Nephron (organoid): ENCODE results near the gene IL17RD.

Experiments used
- H3K27ac Mint-ChIP-seq, 3 experiments: 2 replicates each; pipeline ENCODE4 v1.8.0; 2020; ENCODE audit warnings: mixed read lengths in 3 of 3, mild to moderate bottlenecking in 2 of 3, moderate library complexity in 1 of 3
- H3K27me3 Mint-ChIP-seq: 2 replicates; pipeline ENCODE4 v1.8.0; 2021; ENCODE audit warnings: low read depth, mild to moderate bottlenecking, moderate library complexity, mixed read lengths
- H3K36me3 Mint-ChIP-seq: 2 replicates; pipeline ENCODE4 v1.8.0; 2020; ENCODE audit warnings: low read depth, mixed read lengths
- H3K4me1 Mint-ChIP-seq: 2 replicates; pipeline ENCODE4 v1.8.0; 2020; ENCODE audit warnings: mixed read lengths
- H3K4me3 Mint-ChIP-seq, 3 experiments: 2 replicates each; pipeline ENCODE4 v1.8.0; 2020; ENCODE audit warnings: mild to moderate bottlenecking in 3 of 3, mixed read lengths in 3 of 3, moderate library complexity in 2 of 3
- H3K9me3 Mint-ChIP-seq: 2 replicates; pipeline ENCODE4 v1.8.0; 2020; ENCODE audit warnings: mixed read lengths
- CTCF ChIP-seq, 3 experiments: fragments of 200-600 bp; sonication (generic); IDR thresholded peaks; one replicate each; pipeline ENCODE4 v1.5.0; 2021; ENCODE audit warnings: antibody characterized with exemption in 3 of 3; ENCODE audit not compliant: unreplicated experiment in 3 of 3

IL17RD gene

DNA sequence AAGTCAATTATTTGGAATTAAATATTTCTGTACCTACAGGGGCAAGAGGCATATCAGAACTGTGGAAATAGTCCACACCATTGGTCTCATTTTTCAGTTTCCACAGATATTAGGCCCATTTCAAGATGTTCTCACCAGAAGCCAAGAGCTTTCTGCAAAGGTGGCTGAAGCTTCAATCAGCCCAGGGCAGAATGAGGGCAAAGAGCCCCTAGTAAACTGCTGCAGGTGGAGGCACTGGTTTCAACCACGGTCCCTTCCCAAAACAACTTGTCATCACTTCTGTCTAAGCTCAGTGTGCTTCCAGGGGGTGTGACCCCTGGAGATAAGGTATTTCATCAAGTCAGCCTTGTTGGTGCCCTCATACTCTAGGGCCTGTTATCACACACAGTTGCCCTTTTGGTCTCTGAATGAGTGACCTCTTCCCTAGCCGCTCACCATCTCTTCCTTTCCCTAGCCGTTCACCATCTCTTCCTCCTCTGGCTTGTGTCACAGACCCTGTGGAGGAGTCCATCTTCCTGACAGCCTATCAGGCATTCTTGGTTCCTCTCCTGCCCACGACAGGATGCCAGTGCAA is 21.2 kb downstream of the IL17RD start:
- Mint-ChIP-seq H3K4me3 (no peak overlapping the region), H3K27ac (peak overlapping the region; percentile 32 to 81 (median 39)), H3K9me3 (no peaks in the 10 kb centered on the region), H3K4me1 (peaks cover 57% of the 10 kb centered on the region), H3K27me3 (no peaks in the 10 kb centered on the region), H3K36me3 (peaks cover 35% of the 10 kb centered on the region)
- no peak for TF ChIP-seq CTCF (IDR thresholded peaks at IDR 0.05; ENCODE audit: unreplicated experiment in 3 of 3)

- no peak for TF ChIP-seq CTCF (IDR thresholded peaks at IDR 0.05; ENCODE audit: unreplicated experiment in 3 of 3)
- Mint-ChIP-seq H3K27ac (peak overlapping the region; percentile 70 to 81 (median 75)), H3K4me3 (peak overlapping the region in 1 of 3 experiments; percentile 5), H3K27me3 (no peaks in the 10 kb centered on the region), H3K9me3 (no peaks in the 10 kb centered on the region), H3K36me3 (peaks cover 29% of the 10 kb centered on the region), H3K4me1 (peaks cover 52% of the 10 kb centered on the region)
These were observed 22.8 kb downstream of the IL17RD start for GRCh38 chr3:57142411-57142723.

DNA sequence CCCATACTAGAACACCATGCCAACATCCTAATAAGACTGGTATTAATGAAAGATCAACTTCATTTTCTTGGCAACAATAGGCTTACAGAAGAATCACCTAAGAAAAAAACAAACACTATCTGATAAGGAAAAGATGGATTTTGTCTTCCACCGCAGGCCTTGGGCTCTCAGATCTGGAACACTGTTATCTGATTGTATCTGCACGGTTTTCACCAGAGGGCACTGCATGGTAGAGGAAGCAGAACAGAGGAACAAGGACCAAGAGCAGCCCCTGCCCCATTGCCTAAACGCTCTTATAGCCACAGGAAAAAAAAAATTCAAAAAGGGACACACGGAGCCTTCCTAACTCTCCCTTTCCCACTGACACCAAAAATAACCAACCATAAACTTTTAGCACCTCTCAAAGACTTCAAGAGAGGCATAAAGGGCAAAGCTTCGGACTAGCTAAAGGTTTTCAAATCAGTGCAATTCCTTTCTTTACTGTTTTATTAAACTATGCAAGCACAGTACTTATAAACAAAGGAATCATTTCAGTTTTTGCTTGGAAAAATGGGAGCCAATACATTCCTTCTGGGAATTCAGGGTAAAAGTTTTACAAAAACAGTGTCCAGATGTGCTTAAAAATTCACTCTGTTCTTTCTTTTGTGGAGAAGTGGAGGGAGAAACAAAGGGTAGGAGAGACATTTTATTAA is 23.3 kb downstream of the IL17RD start:
- Mint-ChIP-seq H3K27ac (peak overlapping the region; percentile 70 to 81 (median 75)), H3K9me3 (no peaks in the 10 kb centered on the region), H3K27me3 (no peaks in the 10 kb centered on the region), H3K4me1 (peaks cover 51% of the 10 kb centered on the region), H3K4me3 (peak overlapping the region in 2 of 3 experiments; percentile 4 to 5), H3K36me3 (peaks cover 28% of the 10 kb centered on the region)
- peak in 2 of 3 experiments; percentile 10 to 21 for TF ChIP-seq CTCF (IDR thresholded peaks at IDR 0.05; ENCODE audit: unreplicated experiment in 3 of 3)

DNA sequence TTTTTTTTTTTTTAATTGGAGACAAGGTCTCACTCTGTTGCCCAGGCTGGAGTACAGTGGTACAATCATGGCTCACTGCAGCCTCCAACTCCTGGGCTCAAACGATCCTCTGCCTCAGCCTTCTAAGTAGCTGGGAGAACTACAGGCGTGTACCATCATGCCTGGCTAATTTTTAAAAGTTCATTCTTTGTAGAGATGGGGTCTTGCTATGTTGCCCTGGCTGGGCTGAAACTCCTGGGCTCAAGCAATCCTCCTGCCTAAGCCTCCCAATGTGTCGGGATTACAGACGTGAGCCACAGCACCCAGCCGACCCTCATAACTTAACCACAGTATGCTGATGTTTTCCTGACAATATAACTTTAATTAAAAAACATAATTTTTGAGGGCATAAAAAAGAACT is 24.3 kb downstream of the IL17RD start:
- no peak for TF ChIP-seq CTCF (IDR thresholded peaks at IDR 0.05; ENCODE audit: unreplicated experiment in 3 of 3)
- Mint-ChIP-seq H3K27me3 (no peaks in the 10 kb centered on the region), H3K4me3 (no peak overlapping the region), H3K9me3 (no peaks in the 10 kb centered on the region), H3K27ac (no peak overlapping the region), H3K4me1 (peaks cover 58% of the 10 kb centered on the region), H3K36me3 (peaks cover 34% of the 10 kb centered on the region)

GRCh38 chr3:57135964-57136719 is 29.0 kb downstream of the IL17RD start:
- H3K27me3 Mint-ChIP-seq, result no peaks in the 10 kb centered on the region
- no peak overlapping the region for H3K4me3 Mint-ChIP-seq
- H3K27ac Mint-ChIP-seq, result peak overlapping the region; percentile 51 to 75 (median 66)
- TF ChIP-seq CTCF (IDR thresholded peaks at IDR 0.05; ENCODE audit: unreplicated experiment in 3 of 3), result no peak
- no peaks in the 10 kb centered on the region for H3K9me3 Mint-ChIP-seq
- peaks cover 32% of the 10 kb centered on the region for H3K36me3 Mint-ChIP-seq
- H3K4me1 Mint-ChIP-seq, result peaks cover 47% of the 10 kb centered on the region
